Esophagus squamous epithelium (tissue), 5 donors: ENCODE measurements around the gene GABBR2. TPM values are rescaled to one million over a fixed set of nuclear protein-coding genes. Genes with fewer than 3 reads are reported as not detected.

Experiments used
- DNase-seq: peaks from one replicate; lab custom pipeline; 2025; lab: John Stamatoyannopoulos, UW
- H3K27ac ChIP-seq, 4 donors: fragments of 200-600 bp; sonication (generic); one replicate each; pipeline ENCODE4 v1.5.1; 2016 to 2019; ENCODE audit warnings: mild to moderate bottlenecking in 1 of 4
- H3K27me3 ChIP-seq, 4 donors: fragments of 200-600 bp; sonication (generic); 1 replicate in 3 of 4; 2 replicates in 1 of 4; pipeline versions ENCODE4 v1.5.1 to v1.6.0; 2017 to 2021; ENCODE audit warnings: antibody characterized with exemption in 1 of 4
- H3K36me3 ChIP-seq, 3 donors: fragments of 200-600 bp; sonication (generic); one replicate each; pipeline ENCODE4 v1.5.1; 2016 to 2019
- H3K4me1 ChIP-seq, 3 donors: fragments of 200-600 bp; sonication (generic); one replicate each; pipeline ENCODE4 v1.5.1; 2017 to 2019
- H3K4me3 ChIP-seq, 4 donors: fragments of 200-600 bp; sonication (generic); 1 replicate in 3 of 4; 2 replicates in 1 of 4; pipeline ENCODE4 v1.5.1; 2016 to 2019; ENCODE audit warnings: mild to moderate bottlenecking in 2 of 4, moderate library complexity in 1 of 4
- H3K9me3 ChIP-seq, 3 donors: fragments of 200-600 bp; sonication (generic); one replicate each; pipeline ENCODE4 v1.5.1; 2016 to 2019
- POLR2A ChIP-seq, 4 donors: fragments of 450-650 bp; IDR thresholded peaks; one replicate each; pipeline ENCODE4 v1.6.1; 2017; ENCODE audit warnings: antibody characterized with exemption in 4 of 4, mild to moderate bottlenecking in 4 of 4, moderate library complexity in 3 of 4
- WGBS, 2 donors: methylation state at CpG; one replicate each; pipeline ENCODE4 v1.1.5; 2018; 5-methylcytosine and 5-hydroxymethylcytosine counted together
- intact Hi-C: fragments of 100-400 bp; cut with DNase I; formaldehyde crosslinking; loops from one replicate; pipeline ENCODE4 v1.15.0; 2022
- total RNA-seq, 4 donors: library from RNA; depleted of rRNA; stranded (reverse); fragments of >200 nt; gene quantifications; one replicate each; pipeline ENCODE4 v1.1.0, GENCODE V29; 2016
- TF ChIP-seq, protein P1 (sequence below), 6 experiments: fragments of 450-650 bp in 4 of 6; fragments of 200-600 bp in 2 of 6; sonication (generic) in 2 of 6; IDR thresholded peaks; one replicate each; pipeline ENCODE4 v1.5.1; 2016 to 2019; ENCODE audit warnings: antibody characterized with exemption in 6 of 6, mild to moderate bottlenecking in 4 of 6, moderate library complexity in 4 of 6
- donor health status: DM: yes; HTN: yes; CAD: no.

Gene GABBR2
- total RNA-seq, 4 donors from 2014 or later: not detected

DNA sequence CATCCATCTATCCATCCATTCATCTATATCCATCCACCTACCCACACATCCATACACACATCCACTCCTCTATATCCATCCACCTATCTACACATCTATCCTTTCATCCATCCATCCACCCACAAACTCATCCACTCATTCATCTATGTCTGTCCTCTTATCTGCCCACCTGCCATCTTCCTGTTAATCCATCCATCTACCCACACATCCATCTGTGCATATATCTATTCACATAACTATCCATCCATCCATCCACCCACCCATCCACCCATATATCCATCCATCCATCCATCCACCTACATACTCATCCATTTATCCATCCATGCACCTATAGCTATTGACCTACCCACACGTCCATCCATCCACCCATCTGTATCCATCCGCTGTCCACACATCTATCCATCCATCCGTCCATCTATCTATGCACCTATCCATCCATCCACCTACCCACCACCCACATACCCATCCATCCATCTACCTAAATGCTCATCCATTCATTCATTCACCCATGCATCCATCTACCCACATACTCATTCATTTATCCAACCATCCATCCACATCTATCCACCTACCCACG lies 271.2 kb downstream of the GABBR2 start:
- Histone ChIP-seq H3K36me3 (no peaks in the 10 kb centered on the region), H3K4me3 (no peak overlapping the region), H3K27me3 (peaks cover 0 to 5% (median 0%) of the 10 kb centered on the region in 4 donors), H3K9me3 (no peaks in the 10 kb centered on the region), H3K27ac (no peak overlapping the region), H3K4me1 (no peaks in the 10 kb centered on the region)
- intact Hi-C loops: no loop called here
- TF ChIP-seq POLR2A (IDR thresholded peaks at IDR 0.05): no peak
- TF ChIP-seq, protein P1, sequence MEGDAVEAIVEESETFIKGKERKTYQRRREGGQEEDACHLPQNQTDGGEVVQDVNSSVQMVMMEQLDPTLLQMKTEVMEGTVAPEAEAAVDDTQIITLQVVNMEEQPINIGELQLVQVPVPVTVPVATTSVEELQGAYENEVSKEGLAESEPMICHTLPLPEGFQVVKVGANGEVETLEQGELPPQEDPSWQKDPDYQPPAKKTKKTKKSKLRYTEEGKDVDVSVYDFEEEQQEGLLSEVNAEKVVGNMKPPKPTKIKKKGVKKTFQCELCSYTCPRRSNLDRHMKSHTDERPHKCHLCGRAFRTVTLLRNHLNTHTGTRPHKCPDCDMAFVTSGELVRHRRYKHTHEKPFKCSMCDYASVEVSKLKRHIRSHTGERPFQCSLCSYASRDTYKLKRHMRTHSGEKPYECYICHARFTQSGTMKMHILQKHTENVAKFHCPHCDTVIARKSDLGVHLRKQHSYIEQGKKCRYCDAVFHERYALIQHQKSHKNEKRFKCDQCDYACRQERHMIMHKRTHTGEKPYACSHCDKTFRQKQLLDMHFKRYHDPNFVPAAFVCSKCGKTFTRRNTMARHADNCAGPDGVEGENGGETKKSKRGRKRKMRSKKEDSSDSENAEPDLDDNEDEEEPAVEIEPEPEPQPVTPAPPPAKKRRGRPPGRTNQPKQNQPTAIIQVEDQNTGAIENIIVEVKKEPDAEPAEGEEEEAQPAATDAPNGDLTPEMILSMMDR (IDR thresholded peaks at IDR 0.05): no peak
- 79 to 83% methylated on average over 4 of the region's 4 CpGs for WGBS, 2 donors
- no peak for DNase-seq

DNA sequence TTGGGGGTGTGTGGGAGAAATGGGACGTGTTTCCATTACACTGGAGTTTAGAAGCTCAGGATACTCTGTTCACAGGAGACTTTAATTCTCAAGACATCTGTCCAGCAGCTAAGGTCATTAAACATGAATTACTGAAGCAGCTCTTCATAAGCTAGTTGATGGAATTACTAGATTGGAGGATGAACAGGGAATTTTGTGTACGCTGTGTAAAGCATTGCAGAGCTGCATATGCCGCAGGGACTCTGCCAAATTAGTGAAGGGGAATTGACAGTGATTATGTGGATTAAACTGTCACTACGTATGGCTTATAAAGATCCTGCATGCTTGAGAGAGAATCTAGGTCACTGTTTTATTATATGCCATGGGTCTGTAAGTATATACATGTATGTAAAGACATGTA lies 275.8 kb downstream of the GABBR2 start:
- WGBS, 2 donors: 72 to 73% methylated on average over 3 to 4 of the region's 4 CpGs
- Histone ChIP-seq H3K4me3 (no peak overlapping the region), H3K4me1 (no peaks in the 10 kb centered on the region), H3K27ac (no peak overlapping the region), H3K27me3 (no peaks in the 10 kb centered on the region), H3K9me3 (no peaks in the 10 kb centered on the region), H3K36me3 (no peaks in the 10 kb centered on the region)
- no peak for TF ChIP-seq POLR2A (IDR thresholded peaks at IDR 0.05)
- TF ChIP-seq, protein P1 (IDR thresholded peaks at IDR 0.05): no peak
- intact Hi-C loops: no loop called here
- no peak for DNase-seq

DNA sequence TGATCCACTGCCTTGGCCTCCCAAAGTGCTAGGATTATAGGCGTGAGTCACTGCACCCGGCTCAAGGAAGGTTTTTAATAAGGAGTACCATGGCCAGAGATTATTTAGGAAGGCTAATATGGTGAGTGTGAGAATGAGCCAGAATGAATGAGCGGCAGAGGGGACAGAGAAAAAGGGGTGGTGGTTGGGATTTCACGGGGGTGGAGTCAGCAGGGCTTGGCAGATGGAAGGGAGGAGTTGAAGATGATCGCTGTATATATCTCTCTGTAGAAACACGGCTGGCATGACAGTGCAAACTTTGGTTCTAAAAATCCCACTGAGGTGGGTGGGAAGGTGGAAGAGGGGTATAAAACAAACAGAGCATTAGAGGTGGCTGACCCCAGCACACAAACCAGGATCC lies 276.6 kb downstream of the GABBR2 start:
- H3K9me3 ChIP-seq: no peaks in the 10 kb centered on the region
- WGBS, 2 donors: 71 to 74% methylated on average over 4 to 6 of the region's 6 CpGs
- no peaks in the 10 kb centered on the region for H3K36me3 ChIP-seq
- no peak for DNase-seq
- H3K27me3 ChIP-seq: no peaks in the 10 kb centered on the region
- H3K4me1 ChIP-seq: no peaks in the 10 kb centered on the region
- intact Hi-C loops: no loop called here
- H3K4me3 ChIP-seq: no peak overlapping the region
- TF ChIP-seq, protein P1 (IDR thresholded peaks at IDR 0.05): no peak
- TF ChIP-seq POLR2A (IDR thresholded peaks at IDR 0.05): no peak
- H3K27ac ChIP-seq: no peak overlapping the region

DNA sequence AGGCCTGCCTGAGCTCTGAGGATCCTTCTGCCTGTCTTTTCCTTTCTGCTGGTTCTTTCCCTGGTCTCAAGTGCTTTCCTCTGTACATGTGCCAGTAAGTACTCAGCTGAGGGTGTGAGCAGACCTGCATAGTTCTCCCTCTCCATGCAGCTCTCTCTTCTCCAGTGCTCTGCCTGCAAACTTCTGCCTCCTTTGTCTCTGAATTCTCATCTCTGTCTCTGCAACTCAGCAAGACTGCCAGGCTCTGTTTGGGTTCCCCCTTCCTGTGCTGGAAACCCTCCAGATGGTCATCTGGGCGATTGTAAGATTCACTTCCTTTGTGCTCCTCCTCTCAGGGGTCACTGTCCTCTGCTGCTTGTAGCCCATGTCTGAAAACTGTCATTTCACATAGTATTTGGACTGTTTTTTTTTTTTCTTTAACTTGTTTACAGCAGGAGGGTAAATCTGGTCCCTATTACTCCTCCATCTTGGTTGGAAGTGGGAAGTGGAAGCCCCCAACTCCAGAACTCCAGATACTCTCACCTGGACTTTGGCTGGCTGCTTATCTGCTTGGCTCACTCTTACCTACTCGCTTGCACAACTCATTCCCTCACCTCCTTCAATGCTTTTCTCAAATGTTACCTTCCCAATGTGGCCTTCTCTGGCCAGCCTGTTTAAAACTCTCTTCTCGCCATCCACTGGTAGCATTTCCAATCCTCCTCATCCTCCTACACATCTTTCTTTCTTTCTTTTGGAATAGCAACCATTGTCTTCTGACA lies 278.0 kb downstream of the GABBR2 start:
- TF ChIP-seq, protein P1 (IDR thresholded peaks at IDR 0.05): no peak
- no peak for TF ChIP-seq POLR2A (IDR thresholded peaks at IDR 0.05)

DNA sequence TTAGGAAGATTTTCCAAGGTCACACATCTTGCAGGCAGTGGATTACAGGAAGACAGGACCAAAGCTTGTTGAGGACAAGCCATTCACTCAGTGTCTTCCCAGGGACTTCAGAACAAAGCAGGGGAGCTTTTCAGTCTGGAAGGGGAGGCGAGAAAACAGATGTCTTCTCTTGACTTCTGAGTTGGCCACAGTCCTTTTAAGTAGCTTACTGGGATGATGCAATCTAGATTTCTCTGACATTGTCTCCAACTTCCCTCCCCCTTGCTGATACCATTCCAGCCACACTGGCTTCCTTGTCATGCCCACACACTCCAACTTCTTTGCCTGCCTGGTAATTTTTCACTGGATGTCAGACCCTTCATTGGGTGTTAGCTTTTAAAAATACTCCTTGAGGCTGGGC lies 279.1 kb downstream of the GABBR2 start:
- no peak overlapping the region for H3K4me3 ChIP-seq
- H3K36me3 ChIP-seq: no peaks in the 10 kb centered on the region
- H3K9me3 ChIP-seq: no peaks in the 10 kb centered on the region
- no peaks in the 10 kb centered on the region for H3K27me3 ChIP-seq
- WGBS, 2 donors: 18 to 33% methylated on average over 1 of the region's 1 CpG
- no peaks in the 10 kb centered on the region for H3K4me1 ChIP-seq
- no peak overlapping the region for H3K27ac ChIP-seq
- TF ChIP-seq POLR2A (IDR thresholded peaks at IDR 0.05): no peak
- TF ChIP-seq, protein P1 (IDR thresholded peaks at IDR 0.05): no peak
- intact Hi-C loops: no loop called here
- no peak for DNase-seq

More for the DNA sequence above, 278.0 kb downstream of the GABBR2 start:
- Histone ChIP-seq H3K27ac (no peak overlapping the region), H3K4me3 (no peak overlapping the region), H3K9me3 (no peaks in the 10 kb centered on the region), H3K36me3 (no peaks in the 10 kb centered on the region), H3K4me1 (no peaks in the 10 kb centered on the region), H3K27me3 (no peaks in the 10 kb centered on the region)
- intact Hi-C loops: no loop called here
- DNase-seq: no peak
- WGBS, 2 donors: 51 to 59% methylated on average over 3 of the region's 3 CpGs
